Ishikawa (cell line): Measurements from ENCODE around the gene PLCL1.

Source experiments
- CEBPB ChIP-seq: IDR thresholded peaks from 2 replicates; pipeline ENCODE4 v1.6.1; 2012
- CREB1 ChIP-seq: IDR thresholded peaks from 2 replicates; pipeline ENCODE4 v1.6.1; 2012; ENCODE audit warnings: low read depth
- EGR1 ChIP-seq: IDR thresholded peaks from 2 replicates; pipeline ENCODE4 v1.6.1; 2012
- FOXM1 ChIP-seq: IDR thresholded peaks from 2 replicates; pipeline ENCODE4 v1.6.1; 2012; ENCODE audit warnings: low read depth, borderline replicate concordance
- NFIC ChIP-seq: IDR thresholded peaks from 2 replicates; pipeline ENCODE4 v1.6.1; 2012
- RAD21 ChIP-seq: IDR thresholded peaks from 2 replicates; pipeline ENCODE4 v1.6.1; 2012; ENCODE audit warnings: low read depth
- TAF1 ChIP-seq: IDR thresholded peaks from 2 replicates; pipeline ENCODE4 v1.6.1; 2012; ENCODE audit warnings: low read depth, mild to moderate bottlenecking
- TCF12 ChIP-seq: IDR thresholded peaks from 2 replicates; pipeline ENCODE4 v1.6.1; 2012; ENCODE audit warnings: low read depth
- TEAD4 ChIP-seq: IDR thresholded peaks from 2 replicates; pipeline ENCODE4 v1.6.1; 2012
- YY1 ChIP-seq: IDR thresholded peaks from 2 replicates; pipeline ENCODE4 v1.6.1; 2012; ENCODE audit warnings: low read depth
- ZBTB7A ChIP-seq: IDR thresholded peaks from 2 replicates; pipeline ENCODE4 v1.6.1; 2012; ENCODE audit warnings: low read depth
- TF ChIP-seq, protein P1 (sequence below): IDR thresholded peaks from 2 replicates; pipeline ENCODE4 v1.6.1; 2012
- TF ChIP-seq, protein P2 (sequence below): IDR thresholded peaks from 2 replicates; pipeline ENCODE4 v1.6.1; 2012; ENCODE audit warnings: low read depth, mild to moderate bottlenecking
- TF ChIP-seq, protein P3 (sequence below): IDR thresholded peaks from 2 replicates; pipeline ENCODE4 v1.6.1; 2012

The PLCL1 gene

DNA sequence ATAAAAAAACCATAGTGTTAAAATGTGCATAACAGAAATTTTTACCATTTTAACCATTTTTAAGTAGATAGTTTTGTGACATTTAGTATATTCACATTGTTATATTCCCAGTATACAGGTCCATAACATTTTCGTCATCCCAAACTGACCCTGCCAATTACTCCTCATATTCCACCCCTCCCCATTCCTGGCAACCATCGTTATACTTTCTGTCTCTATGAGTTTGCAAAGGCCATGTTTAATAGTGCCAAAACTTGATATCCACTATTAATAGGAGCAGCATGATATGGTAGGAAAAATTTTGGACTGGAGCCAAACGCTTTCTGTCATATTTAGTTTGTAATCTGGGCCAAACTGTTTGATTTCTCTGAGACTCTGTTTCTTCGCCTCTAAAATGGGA lies 30.9 kb downstream of the PLCL1 start:
- TF ChIP-seq TAF1 = no peak

DNA sequence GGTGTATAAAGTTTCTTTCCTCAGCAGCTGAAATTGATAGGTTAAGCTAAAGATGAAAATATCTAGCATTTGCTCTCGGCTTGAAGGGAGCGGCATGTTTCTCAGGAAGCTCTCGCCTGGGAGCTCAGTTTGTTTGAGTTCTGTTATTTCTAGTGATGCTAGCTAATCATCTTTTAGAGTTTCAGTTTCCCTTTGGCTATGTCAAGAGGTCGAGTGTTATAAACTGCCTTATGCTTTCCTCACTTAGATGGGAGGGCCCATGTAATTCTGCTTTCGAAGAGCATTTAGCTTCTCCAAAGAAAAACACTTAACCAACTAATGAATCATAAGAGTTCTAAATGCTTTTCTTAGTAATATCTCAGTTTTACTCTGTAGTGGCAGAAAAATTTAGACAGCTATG lies 33.6 kb downstream of the PLCL1 start:
- TF ChIP-seq CEBPB (no peak), RAD21 (no peak), NFIC (no peak), ZBTB7A (no peak), TEAD4 (no peak)
- TF ChIP-seq, protein P1, sequence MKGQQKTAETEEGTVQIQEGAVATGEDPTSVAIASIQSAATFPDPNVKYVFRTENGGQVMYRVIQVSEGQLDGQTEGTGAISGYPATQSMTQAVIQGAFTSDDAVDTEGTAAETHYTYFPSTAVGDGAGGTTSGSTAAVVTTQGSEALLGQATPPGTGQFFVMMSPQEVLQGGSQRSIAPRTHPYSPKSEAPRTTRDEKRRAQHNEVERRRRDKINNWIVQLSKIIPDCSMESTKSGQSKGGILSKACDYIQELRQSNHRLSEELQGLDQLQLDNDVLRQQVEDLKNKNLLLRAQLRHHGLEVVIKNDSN = no peak

DNA sequence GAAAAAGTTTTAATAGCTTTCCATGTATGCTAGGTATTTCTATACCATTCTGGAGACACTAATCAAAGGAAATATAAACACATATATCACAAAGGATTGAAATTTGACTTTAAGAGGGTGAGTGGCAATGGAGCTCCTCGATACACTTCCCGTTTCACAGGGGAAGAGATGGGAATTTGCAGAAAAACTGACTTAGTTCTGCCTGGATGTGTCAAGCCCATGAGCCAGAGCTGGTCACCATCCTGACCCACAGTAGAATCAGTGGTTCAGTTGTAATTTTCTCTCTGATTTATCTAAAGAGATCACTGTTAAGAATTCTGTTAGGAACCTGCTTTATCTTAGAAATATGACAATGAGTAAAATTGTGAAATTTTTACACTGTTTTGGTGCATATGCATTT lies 34.2 kb downstream of the PLCL1 start:
- no peak for TF ChIP-seq NFIC
- TF ChIP-seq TEAD4 = no peak
- no peak for TF ChIP-seq TCF12
- TF ChIP-seq CEBPB = no peak

DNA sequence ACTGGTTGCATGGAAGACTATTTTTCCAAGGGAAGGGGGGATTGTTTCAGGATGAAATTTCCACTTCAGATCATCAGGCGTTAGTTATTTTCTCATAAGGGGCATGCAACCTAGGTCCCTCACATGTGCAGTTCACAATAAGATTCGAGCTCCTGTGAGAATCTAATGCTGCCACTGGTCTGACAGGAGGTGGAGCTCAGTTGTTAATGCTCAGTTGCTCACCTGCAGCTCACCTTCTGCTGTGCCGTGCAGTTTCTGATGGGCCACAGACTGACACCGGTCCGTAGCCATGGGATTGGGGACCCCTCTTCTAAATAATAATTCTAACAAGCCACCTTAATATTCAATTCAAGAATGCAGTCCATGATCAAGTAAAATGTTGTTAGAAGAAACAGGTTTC lies 34.9 kb downstream of the PLCL1 start:
- TF ChIP-seq, protein P1 = no peak
- TF ChIP-seq RAD21 (no peak), CEBPB (no peak), YY1 (no peak), FOXM1 (no peak), ZBTB7A (no peak)
- TF ChIP-seq, protein P2, sequence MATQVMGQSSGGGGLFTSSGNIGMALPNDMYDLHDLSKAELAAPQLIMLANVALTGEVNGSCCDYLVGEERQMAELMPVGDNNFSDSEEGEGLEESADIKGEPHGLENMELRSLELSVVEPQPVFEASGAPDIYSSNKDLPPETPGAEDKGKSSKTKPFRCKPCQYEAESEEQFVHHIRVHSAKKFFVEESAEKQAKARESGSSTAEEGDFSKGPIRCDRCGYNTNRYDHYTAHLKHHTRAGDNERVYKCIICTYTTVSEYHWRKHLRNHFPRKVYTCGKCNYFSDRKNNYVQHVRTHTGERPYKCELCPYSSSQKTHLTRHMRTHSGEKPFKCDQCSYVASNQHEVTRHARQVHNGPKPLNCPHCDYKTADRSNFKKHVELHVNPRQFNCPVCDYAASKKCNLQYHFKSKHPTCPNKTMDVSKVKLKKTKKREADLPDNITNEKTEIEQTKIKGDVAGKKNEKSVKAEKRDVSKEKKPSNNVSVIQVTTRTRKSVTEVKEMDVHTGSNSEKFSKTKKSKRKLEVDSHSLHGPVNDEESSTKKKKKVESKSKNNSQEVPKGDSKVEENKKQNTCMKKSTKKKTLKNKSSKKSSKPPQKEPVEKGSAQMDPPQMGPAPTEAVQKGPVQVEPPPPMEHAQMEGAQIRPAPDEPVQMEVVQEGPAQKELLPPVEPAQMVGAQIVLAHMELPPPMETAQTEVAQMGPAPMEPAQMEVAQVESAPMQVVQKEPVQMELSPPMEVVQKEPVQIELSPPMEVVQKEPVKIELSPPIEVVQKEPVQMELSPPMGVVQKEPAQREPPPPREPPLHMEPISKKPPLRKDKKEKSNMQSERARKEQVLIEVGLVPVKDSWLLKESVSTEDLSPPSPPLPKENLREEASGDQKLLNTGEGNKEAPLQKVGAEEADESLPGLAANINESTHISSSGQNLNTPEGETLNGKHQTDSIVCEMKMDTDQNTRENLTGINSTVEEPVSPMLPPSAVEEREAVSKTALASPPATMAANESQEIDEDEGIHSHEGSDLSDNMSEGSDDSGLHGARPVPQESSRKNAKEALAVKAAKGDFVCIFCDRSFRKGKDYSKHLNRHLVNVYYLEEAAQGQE = no peak
- TF ChIP-seq, protein P3, sequence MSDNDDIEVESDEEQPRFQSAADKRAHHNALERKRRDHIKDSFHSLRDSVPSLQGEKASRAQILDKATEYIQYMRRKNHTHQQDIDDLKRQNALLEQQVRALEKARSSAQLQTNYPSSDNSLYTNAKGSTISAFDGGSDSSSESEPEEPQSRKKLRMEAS = no peak

DNA sequence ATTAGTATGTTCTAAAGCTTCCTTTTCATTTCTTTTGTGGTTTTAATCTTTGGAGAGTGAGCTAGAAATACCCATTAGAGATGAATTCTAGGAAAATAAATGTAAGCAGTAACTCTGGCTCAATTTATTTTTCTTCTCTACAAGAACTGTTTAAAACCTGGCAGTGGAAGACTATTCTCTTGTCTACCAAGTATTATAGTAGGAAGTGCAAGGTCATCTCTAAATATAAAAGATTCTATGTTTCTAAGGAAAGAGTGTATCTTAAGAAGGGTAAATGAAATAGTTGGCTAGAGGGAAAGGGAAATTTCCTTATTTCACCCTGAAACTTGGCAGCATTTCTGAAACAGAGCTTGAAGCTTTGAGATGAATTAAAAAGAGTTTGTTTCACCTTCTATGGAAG lies 35.5 kb downstream of the PLCL1 start:
- TF ChIP-seq CREB1 (no peak), TCF12 (no peak), RAD21 (no peak), EGR1 (no peak), TEAD4 (no peak), FOXM1 (no peak)
- TF ChIP-seq, protein P3 = no peak
- TF ChIP-seq, protein P2 = no peak
- TF ChIP-seq, protein P1 = no peak

DNA sequence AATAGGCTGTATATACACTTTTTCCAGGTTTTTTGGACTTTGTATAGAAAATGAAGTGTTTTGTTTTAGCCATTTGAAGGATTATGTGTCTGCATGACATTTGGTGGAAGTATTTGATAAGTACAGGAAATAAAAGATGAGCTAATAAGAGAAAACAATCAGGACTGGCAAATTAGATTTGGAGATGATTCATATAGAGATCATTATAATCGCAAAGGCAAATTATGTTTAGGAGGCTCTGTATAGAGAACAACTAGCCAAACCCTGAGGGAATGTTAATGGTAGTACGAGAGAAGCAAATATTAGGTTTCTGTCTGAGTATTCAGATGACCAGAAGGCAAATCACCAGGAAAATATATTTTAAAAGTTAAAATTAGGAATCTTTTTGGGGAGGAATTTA lies 41.7 kb downstream of the PLCL1 start:
- TF ChIP-seq TCF12 (no peak), YY1 (no peak), ZBTB7A (no peak), EGR1 (no peak), NFIC (no peak)
- TF ChIP-seq, protein P3 = no peak

DNA sequence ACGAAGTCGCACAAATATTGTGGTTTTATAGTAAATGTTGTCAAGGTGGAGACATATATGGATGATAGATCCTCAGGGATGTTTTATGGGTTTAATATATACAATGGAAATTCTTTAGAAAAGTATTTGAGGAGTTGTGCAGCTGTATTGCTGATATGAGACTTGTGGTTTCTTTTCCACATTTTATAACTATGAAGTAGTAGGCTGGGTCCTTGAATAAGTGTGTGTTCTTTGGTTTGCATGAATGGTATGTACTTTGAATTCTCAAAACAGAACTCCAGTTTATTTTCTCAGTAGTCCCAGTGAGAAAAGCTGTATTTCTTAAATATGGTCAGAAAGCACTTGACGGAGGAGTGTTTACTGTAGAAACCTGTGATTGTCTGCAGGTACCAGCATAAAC lies 42.4 kb downstream of the PLCL1 start:
- no peak for TF ChIP-seq FOXM1
